Esophagus (tissue), 2 donors: Measurements from ENCODE around the gene METTL22. TPM values are rescaled to one million over a fixed set of nuclear protein-coding genes. Genes with fewer than 3 reads are reported as not detected.
"Not testable (repeated sequence)": the region's sequence is repeated elsewhere in the genome, so short reads cannot be mapped to it uniquely, and the experiment has no call there.

ENCODE experiments used
- H3K27ac ChIP-seq, 2 donors: one replicate each; pipeline ENCODE4 v1.5.1; 2013; ENCODE audit warnings: low read depth in 2 of 2, mild to moderate bottlenecking in 2 of 2, inconsistent platforms in 1 of 2, low read length in 1 of 2, moderate library complexity in 1 of 2
- H3K27me3 ChIP-seq, 2 donors: one replicate each; pipeline ENCODE4 v1.6.1; 2013; ENCODE audit warnings: low read length in 2 of 2, control low read depth in 1 of 2, mild to moderate bottlenecking in 1 of 2; ENCODE audit not compliant: insufficient read depth in 2 of 2, control insufficient read depth in 1 of 2
- H3K36me3 ChIP-seq, 2 donors: one replicate each; pipeline ENCODE4 v1.6.1; 2013; ENCODE audit warnings: low read length in 1 of 2; ENCODE audit not compliant: control insufficient read depth in 2 of 2, insufficient read depth in 2 of 2
- H3K4me1 ChIP-seq, 2 donors: one replicate each; pipeline ENCODE4 v1.6.1; 2013; ENCODE audit warnings: low read length in 1 of 2; ENCODE audit not compliant: control insufficient read depth in 2 of 2, insufficient read depth in 2 of 2
- H3K4me3 ChIP-seq, 2 donors: one replicate each; pipeline ENCODE4 v1.5.1; 2013; ENCODE audit warnings: low read length in 2 of 2, mild to moderate bottlenecking in 2 of 2, low read depth in 1 of 2, moderate library complexity in 1 of 2
- H3K9me3 ChIP-seq, 2 donors: one replicate each; pipeline ENCODE4 v1.6.1; 2013; ENCODE audit warnings: mild to moderate bottlenecking in 2 of 2, low read depth in 1 of 2, low read length in 1 of 2, moderate library complexity in 1 of 2; ENCODE audit not compliant: control insufficient read depth in 2 of 2, insufficient read depth in 1 of 2
- whole genome bisulfite sequencing, 2 donors: extraction: QIAGEN DNeasy Blood & Tissue Kit; methylation state at CpG; one replicate each; pipeline ENCODE4 v1.1.7; 2013; 5-methylcytosine and 5-hydroxymethylcytosine counted together
- polyA plus RNA-seq, 2 donors: library from polyadenylated mRNA; stranded (reverse); fragments of 200-250 nt; gene quantifications; one replicate each; pipeline ENCODE4 v1.2.3, GENCODE V29; 2013
- donor health status: healthy with polysubstance abuse.
- donor health status: Bipolar disorder and iron deficiency.

METTL22 gene
- polyA plus RNA-seq, 2 donors, result 12.3 to 16.6 TPM

DNA sequence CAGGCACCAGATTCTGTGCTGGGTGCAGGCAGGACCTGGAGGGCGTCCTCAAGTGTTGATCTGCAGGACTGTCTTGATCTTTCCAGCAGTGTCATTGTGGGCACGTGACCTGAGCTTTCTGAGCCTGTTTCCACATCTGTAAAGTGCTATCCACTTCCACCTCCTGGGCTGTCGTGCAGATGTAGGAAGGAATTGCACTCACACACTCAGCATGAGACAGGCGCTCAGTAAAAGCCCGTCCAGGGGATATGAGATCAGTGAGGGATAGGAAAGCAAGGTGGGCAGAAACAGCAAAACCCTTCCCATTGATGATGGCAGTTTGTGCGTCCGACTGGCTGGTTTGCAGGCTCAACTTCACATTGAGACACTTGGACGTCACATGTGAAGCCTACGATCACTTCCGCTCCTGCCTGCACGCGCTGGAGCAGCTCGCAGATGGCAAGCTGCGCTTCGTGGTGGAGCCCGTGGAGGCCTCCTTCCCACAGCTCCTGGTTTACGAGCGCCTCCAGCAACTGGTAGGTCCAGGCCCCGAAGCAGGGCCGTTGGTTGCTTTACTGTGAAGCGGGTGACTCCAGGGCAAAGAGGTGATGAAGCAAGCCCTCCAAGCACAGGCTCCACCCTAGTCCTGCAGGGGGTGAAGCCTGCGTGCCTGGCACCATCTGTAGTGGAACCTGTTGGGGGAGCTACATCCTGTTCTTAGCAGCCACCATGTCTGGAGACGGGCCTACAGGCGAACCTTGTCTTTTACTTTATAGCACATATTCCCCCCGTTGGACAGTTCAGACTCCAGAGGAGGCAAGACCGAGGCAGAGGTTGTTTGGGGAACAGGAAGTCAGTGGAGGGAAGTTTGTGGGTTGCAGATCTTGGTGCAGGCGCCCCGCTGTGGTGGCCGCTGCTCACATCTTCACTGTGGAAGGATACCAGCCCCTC is 23.0 kb downstream of the METTL22 start:
- H3K4me3 ChIP-seq, result no peak overlapping the region
- H3K9me3 ChIP-seq, result no peaks in the 10 kb centered on the region
- H3K36me3 ChIP-seq, result peaks cover 8 to 60% of the 10 kb centered on the region in 2 donors
- H3K4me1 ChIP-seq, result peaks cover 0 to 2% of the 10 kb centered on the region in 2 donors
- WGBS, 2 donors, result 79% methylated on average over 29 of the region's 29 CpGs
- no peaks in the 10 kb centered on the region for H3K27me3 ChIP-seq
- peak overlapping the region in 1 of 2 donors; percentile 3 for H3K27ac ChIP-seq

- no peak overlapping the region for H3K27ac ChIP-seq
- H3K36me3 ChIP-seq, result peaks cover 8 to 54% of the 10 kb centered on the region in 2 donors
- WGBS, 2 donors, result 77 to 79% methylated on average over 11 of the region's 11 CpGs
- no peaks in the 10 kb centered on the region for H3K9me3 ChIP-seq
- H3K4me1 ChIP-seq, result peaks cover 0 to 2% of the 10 kb centered on the region in 2 donors
- no peak overlapping the region for H3K4me3 ChIP-seq
- no peaks in the 10 kb centered on the region for H3K27me3 ChIP-seq
Observed at GRCh38 chr16:8645141-8645521, 23.6 kb downstream of the METTL22 start.

- Histone ChIP-seq H3K4me3 (no peak overlapping the region), H3K27ac (no peak overlapping the region), H3K27me3 (no peaks in the 10 kb centered on the region), H3K4me1 (peaks cover 0 to 2% of the 10 kb centered on the region in 2 donors), H3K9me3 (no peaks in the 10 kb centered on the region), H3K36me3 (peaks cover 8 to 51% of the 10 kb centered on the region in 2 donors)
- WGBS, 2 donors, result 67 to 75% methylated on average over 13 of the region's 13 CpGs
Observed at GRCh38 chr16:8645831-8646230, 24.3 kb downstream of the METTL22 start.

GRCh38 chr16:8646326-8647053 is 25.0 kb downstream of the METTL22 start:
- H3K27me3 ChIP-seq, result no peaks in the 10 kb centered on the region
- peaks cover 8 to 45% of the 10 kb centered on the region in 2 donors for H3K36me3 ChIP-seq
- H3K9me3 ChIP-seq, result no peaks in the 10 kb centered on the region
- WGBS, 2 donors, result 75 to 86% methylated on average over 13 of the region's 13 CpGs
- no peak overlapping the region for H3K4me3 ChIP-seq
- H3K27ac ChIP-seq, result no peak overlapping the region
- H3K4me1 ChIP-seq, result peaks cover 0 to 2% of the 10 kb centered on the region in 2 donors

DNA sequence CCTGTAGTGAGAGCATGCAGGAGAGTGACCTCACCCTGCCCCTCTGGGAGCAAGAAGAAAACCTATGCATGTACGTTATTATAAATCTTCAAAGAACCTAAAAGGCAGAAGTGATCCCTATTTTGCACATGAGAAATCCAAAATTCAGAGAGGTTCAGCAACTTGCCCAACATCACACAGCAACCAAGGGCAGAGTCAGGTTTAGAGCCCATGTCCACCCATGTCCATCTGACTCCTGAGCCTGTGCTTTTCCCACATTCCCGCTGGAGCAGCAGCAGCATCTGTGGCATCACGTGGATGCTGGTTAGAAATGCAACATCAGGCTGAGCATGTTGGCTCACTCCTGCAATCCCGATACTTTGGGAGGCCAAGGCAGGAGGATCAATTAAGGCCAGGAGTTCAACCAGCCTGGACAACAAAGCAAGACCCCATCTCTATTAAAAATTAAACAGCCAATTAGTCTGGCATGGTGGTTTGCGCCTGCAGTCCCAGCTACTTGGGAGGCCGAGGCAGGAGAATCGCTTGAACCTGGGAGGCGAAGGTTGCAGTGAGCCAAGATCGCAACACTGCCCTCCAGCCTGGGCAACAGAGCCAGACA is 26.3 kb downstream of the METTL22 start:
- H3K9me3 ChIP-seq, result no peaks in the 10 kb centered on the region
- H3K4me1 ChIP-seq, result peaks cover 0 to 2% of the 10 kb centered on the region in 2 donors
- H3K36me3 ChIP-seq, result peaks cover 4 to 32% of the 10 kb centered on the region in 2 donors
- no peak overlapping the region for H3K27ac ChIP-seq
- no peaks in the 10 kb centered on the region for H3K27me3 ChIP-seq
- WGBS, 2 donors, result 75 to 77% methylated on average over 9 of the region's 9 CpGs
- H3K4me3 ChIP-seq, result no peak overlapping the region

GRCh38 chr16:8648877-8649276 is 27.4 kb downstream of the METTL22 start:
- 81 to 93% methylated on average over 4 of the region's 4 CpGs for WGBS, 2 donors
- Histone ChIP-seq H3K27me3 (no peaks in the 10 kb centered on the region), H3K36me3 (peaks cover 4 to 29% of the 10 kb centered on the region in 2 donors), H3K4me3 (no peak overlapping the region), H3K4me1 (peaks cover 0 to 2% of the 10 kb centered on the region in 2 donors), H3K27ac (no peak overlapping the region), H3K9me3 (no peaks in the 10 kb centered on the region)

DNA sequence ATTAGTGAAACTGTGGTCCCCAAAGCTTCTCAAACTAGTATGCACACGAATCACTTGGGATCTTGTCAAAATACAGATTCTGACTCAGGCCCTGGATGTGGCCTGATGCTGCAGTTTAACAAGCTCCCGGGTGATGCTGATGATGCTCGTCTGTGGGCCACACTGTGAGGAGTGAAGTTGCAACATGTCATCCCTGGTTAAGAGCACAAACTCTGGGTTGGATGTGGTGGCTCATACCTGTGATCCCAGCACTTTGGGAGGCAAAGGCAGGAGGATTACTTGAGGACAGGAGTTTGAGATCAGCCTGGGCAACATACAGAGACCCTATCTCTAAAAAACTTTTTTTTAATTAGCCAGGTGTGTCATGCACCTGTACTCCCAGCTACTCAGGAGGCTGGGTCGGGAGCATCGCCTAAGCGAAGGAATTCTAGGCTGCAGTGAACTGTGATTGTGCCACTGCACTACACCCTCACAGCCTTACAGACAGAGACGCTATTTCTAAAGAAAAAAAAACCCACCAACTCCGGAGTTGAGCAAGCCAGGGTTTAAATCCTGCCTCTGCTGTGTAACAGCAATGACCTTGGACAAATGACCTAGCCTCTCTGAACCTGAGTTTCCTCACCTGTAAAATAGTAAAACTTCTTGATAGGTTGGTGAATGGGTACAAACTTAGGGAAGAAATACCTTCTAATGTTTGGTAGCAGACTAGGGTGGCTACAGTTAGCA is 28.5 kb downstream of the METTL22 start:
- no peaks in the 10 kb centered on the region for H3K27me3 ChIP-seq
- no peak overlapping the region for H3K4me3 ChIP-seq
- whole genome bisulfite sequencing, 2 donors, result 78 to 82% methylated on average over 8 of the region's 8 CpGs
- H3K9me3 ChIP-seq, result no peaks in the 10 kb centered on the region
- peaks cover 4 to 18% of the 10 kb centered on the region in 2 donors for H3K36me3 ChIP-seq
- H3K4me1 ChIP-seq, result peaks cover 0 to 2% of the 10 kb centered on the region in 2 donors
- H3K27ac ChIP-seq, result no peak overlapping the region

GRCh38 chr16:8651958-8652357 is 30.5 kb downstream of the METTL22 start:
- not testable (repeated sequence) for H3K4me3 ChIP-seq, H3K27me3 ChIP-seq, H3K36me3 ChIP-seq, H3K9me3 ChIP-seq, H3K4me1 ChIP-seq, H3K27ac ChIP-seq
- 62 to 66% methylated on average over 6 to 7 of the region's 7 CpGs for WGBS, 2 donors

DNA sequence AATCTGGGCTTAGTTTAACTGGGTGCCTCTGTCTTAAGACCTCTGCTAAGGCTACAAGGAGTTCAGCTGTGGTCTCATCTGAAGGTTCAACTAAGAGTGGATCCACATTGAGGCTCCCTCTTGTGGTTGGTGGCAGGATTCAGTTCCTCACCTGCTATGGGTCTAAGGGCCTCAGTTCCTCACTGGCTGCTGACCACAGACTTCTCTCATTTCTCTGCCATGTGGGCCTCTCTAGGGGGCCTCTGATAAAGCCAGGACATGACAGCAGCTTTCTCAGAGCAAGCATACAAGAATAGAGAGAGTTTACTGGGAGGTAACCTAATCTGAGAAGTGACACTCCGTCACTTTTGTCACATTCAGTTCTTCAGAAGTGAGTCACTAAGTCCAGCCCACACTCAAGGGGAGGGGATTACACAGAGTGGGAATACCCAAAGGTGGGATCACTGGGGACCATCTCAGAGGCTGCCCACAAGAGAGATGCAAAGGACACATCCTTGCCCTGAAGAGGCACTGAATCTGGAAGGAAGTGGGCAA is 33.8 kb downstream of the METTL22 start:
- H3K27ac ChIP-seq, result no peak overlapping the region
- H3K27me3 ChIP-seq, result no peaks in the 10 kb centered on the region
- no peak overlapping the region for H3K4me3 ChIP-seq
- H3K4me1 ChIP-seq, result no peaks in the 10 kb centered on the region
- H3K9me3 ChIP-seq, result no peaks in the 10 kb centered on the region
- H3K36me3 ChIP-seq, result no peaks in the 10 kb centered on the region
- 86 to 87% methylated on average over 1 of the region's 1 CpG for WGBS, 2 donors
